WTC11 (cell line): ENCODE measurements around the gene TMEM214. TPM values are rescaled to one million over a fixed set of nuclear protein-coding genes. Genes with fewer than 3 reads are reported as not detected.

Source experiments
- ATAC-seq: fragments of 200-7000 bp; cut with Tn5 transposase; 2 replicates; pipeline ENCODE4 v1.10.0; 2021; ENCODE audit warnings: mild to moderate bottlenecking, moderate library complexity
- CTCF ChIA-PET: fragments of 300-600 bp; sonication (Branson Sonifier 250); formaldehyde crosslinking; loops from one replicate; lab custom pipeline; 2021; ENCODE audit warnings: antibody characterized with exemption; lab: Charles Lee
- POLR2A ChIA-PET: fragments of 350-600 bp; sonication (Branson Sonifier 250); formaldehyde crosslinking; loops from one replicate; lab custom pipeline; 2021; ENCODE audit warnings: antibody characterized with exemption; lab: Charles Lee
- DNase-seq: peaks from one replicate; pipeline ENCODE4 v3.0.0; 2021; ENCODE audit warnings: low spot score
- H3K27ac Mint-ChIP-seq: 2 replicates; pipeline ENCODE4 v1.8.0; 2021; ENCODE audit warnings: mixed read lengths
- H3K27me3 Mint-ChIP-seq: 2 replicates; pipeline ENCODE4 v1.8.0; 2021; ENCODE audit warnings: low read depth, mild to moderate bottlenecking, moderate library complexity, mixed read lengths
- H3K36me3 Mint-ChIP-seq: 2 replicates; pipeline ENCODE4 v1.8.0; 2021; ENCODE audit warnings: mixed read lengths
- H3K4me1 Mint-ChIP-seq: 2 replicates; pipeline ENCODE4 v1.8.0; 2022; ENCODE audit warnings: mixed read lengths
- H3K4me3 Mint-ChIP-seq: 2 replicates; pipeline ENCODE4 v1.8.0; 2021; ENCODE audit warnings: mild to moderate bottlenecking, moderate library complexity, mixed read lengths
- H3K9me3 Mint-ChIP-seq: 2 replicates; pipeline ENCODE4 v1.8.0; 2021; ENCODE audit warnings: mixed read lengths
- CREM ChIP-seq: sonication (generic); formaldehyde crosslinking; IDR thresholded peaks from 2 replicates; pipeline ENCODE4 v1.8.1; 2022; ENCODE audit warnings: mild to moderate bottlenecking, missing genetic modification reagents, moderate library complexity
- ESRRA ChIP-seq: sonication (generic); formaldehyde crosslinking; IDR thresholded peaks from 2 replicates; pipeline ENCODE4 v1.8.1; 2022; ENCODE audit warnings: mild to moderate bottlenecking, missing genetic modification reagents, borderline replicate concordance
- ETV6 ChIP-seq: sonication (generic); formaldehyde crosslinking; IDR thresholded peaks from 2 replicates; pipeline ENCODE4 v1.8.1; 2022; ENCODE audit warnings: mild to moderate bottlenecking, missing genetic modification reagents
- FOXJ3 ChIP-seq: sonication (generic); formaldehyde crosslinking; IDR thresholded peaks from 2 replicates; pipeline ENCODE4 v1.9.0; 2021; ENCODE audit warnings: missing genetic modification reagents, mild to moderate bottlenecking, borderline replicate concordance
- GRHL2 ChIP-seq: fragments of 250-450 bp; sonication (Bioruptor Pico); IDR thresholded peaks from 2 replicates; pipeline ENCODE4 v1.8.0; 2022; ENCODE audit warnings: mild to moderate bottlenecking, moderate library complexity; ENCODE audit not compliant: insufficient replicate concordance, severe bottlenecking
- GTF2I ChIP-seq: fragments of 250-450 bp; sonication (Bioruptor Pico); conservative IDR thresholded peaks from 2 replicates; pipeline ENCODE4 v1.4.0; 2021; ENCODE audit warnings: mild to moderate bottlenecking
- HMGA2 ChIP-seq: fragments of 250-450 bp; sonication (Bioruptor Pico); IDR thresholded peaks from 2 replicates; pipeline ENCODE4 v1.4.0; 2021; ENCODE audit warnings: mild to moderate bottlenecking, moderate library complexity
- IRF2 ChIP-seq: sonication (generic); formaldehyde crosslinking; IDR thresholded peaks from 2 replicates; pipeline ENCODE4 v1.8.0; 2022; ENCODE audit warnings: low read depth, missing genetic modification reagents, borderline replicate concordance
- MXD4 ChIP-seq: fragments of 250-450 bp; sonication (Bioruptor Pico); IDR thresholded peaks from 2 replicates; pipeline ENCODE4 v1.8.0; 2021; ENCODE audit warnings: mild to moderate bottlenecking, moderate library complexity, borderline replicate concordance
- NR1H2 ChIP-seq: sonication (generic); formaldehyde crosslinking; IDR thresholded peaks from 2 replicates; pipeline ENCODE4 v1.9.0; 2021; ENCODE audit warnings: mild to moderate bottlenecking, moderate library complexity, missing genetic modification reagents
- SOX15 ChIP-seq: fragments of 250-450 bp; sonication (Bioruptor Pico); IDR thresholded peaks from 2 replicates; pipeline ENCODE4 v1.9.0; 2021; ENCODE audit warnings: mild to moderate bottlenecking
- TP53 ChIP-seq: sonication (generic); formaldehyde crosslinking; IDR thresholded peaks from 2 replicates; pipeline ENCODE4 v1.8.1; 2023; ENCODE audit warnings: mild to moderate bottlenecking, missing genetic modification reagents
- ZNF423 ChIP-seq: fragments of 250-450 bp; sonication (Bioruptor Pico); IDR thresholded peaks from 2 replicates; pipeline ENCODE4 v2.1.2; 2022; ENCODE audit warnings: mild to moderate bottlenecking, moderate library complexity
- total RNA-seq: library from RNA; stranded (reverse); gene quantifications from 3 replicates; pipeline ENCODE4 v1.2.3, GENCODE V29; 2021
- TF ChIP-seq, protein P1 (sequence below): sonication (generic); formaldehyde crosslinking; IDR thresholded peaks from 2 replicates; pipeline ENCODE4 v1.8.0; 2023; ENCODE audit warnings: mild to moderate bottlenecking, missing genetic modification reagents
- TF ChIP-seq, protein P2 (sequence below): fragments of 250-450 bp; sonication (Bioruptor Pico); IDR thresholded peaks from 2 replicates; pipeline ENCODE4 v1.8.0; 2021; ENCODE audit warnings: mild to moderate bottlenecking
- TF ChIP-seq, protein P3 (sequence below): sonication (generic); formaldehyde crosslinking; IDR thresholded peaks from 2 replicates; pipeline ENCODE4 v1.8.0; 2023; ENCODE audit warnings: missing genetic modification reagents, mild to moderate bottlenecking, borderline replicate concordance
- TF ChIP-seq, protein P4 (sequence below): sonication (generic); formaldehyde crosslinking; IDR thresholded peaks from 2 replicates; pipeline ENCODE4 v1.8.1; 2023; ENCODE audit warnings: mild to moderate bottlenecking, missing genetic modification reagents

TMEM214 gene
- total RNA-seq, 1 experiment from 2014 or later = 57.1 TPM

DNA sequence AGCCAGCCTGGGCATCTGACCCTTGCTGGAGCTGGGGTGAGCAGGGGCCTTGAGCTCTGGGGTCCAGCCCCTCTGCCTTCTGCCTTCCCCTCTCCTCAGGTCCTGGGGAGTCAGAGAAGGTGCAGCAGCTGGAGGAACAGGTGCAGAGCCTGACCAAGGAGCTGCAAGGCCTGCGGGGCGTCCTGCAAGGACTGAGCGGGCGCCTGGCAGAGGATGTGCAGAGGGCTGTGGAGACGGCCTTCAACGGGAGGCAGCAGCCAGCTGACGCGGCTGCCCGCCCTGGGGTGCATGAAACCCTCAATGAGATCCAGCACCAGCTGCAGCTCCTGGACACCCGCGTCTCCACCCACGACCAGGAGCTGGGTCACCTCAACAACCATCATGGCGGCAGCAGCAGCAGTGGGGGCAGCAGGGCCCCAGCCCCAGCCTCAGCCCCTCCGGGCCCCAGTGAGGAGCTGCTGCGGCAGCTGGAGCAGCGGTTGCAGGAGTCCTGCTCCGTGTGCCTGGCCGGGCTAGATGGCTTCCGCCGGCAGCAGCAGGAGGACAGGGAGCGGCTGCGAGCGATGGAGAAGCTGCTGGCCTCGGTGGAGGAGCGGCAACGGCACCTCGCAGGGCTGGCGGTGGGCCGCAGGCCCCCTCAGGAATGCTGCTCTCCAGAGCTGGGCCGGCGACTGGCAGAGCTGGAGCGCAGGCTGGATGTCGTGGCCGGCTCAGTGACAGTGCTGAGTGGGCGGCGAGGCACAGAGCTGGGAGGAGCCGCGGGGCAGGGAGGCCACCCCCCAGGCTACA lies 49.4 kb downstream of the TMEM214 start:
- TF ChIP-seq HMGA2 (no peak), GTF2I (CRISPR knock-in tag) (no peak), NR1H2 (CRISPR knock-in tag) (no peak), MXD4 (CRISPR knock-in tag) (no peak), FOXJ3 (CRISPR knock-in tag) (no peak), ZNF423 (CRISPR knock-in tag) (no peak), GRHL2 (CRISPR knock-in tag) (no peak), IRF2 (CRISPR knock-in tag) (no peak), CREM (CRISPR knock-in tag) (no peak), ESRRA (CRISPR knock-in tag) (no peak), TP53 (CRISPR knock-in tag) (no peak), SOX15 (CRISPR knock-in tag) (no peak), ETV6 (CRISPR knock-in tag) (no peak)
- TF ChIP-seq, protein P1, sequence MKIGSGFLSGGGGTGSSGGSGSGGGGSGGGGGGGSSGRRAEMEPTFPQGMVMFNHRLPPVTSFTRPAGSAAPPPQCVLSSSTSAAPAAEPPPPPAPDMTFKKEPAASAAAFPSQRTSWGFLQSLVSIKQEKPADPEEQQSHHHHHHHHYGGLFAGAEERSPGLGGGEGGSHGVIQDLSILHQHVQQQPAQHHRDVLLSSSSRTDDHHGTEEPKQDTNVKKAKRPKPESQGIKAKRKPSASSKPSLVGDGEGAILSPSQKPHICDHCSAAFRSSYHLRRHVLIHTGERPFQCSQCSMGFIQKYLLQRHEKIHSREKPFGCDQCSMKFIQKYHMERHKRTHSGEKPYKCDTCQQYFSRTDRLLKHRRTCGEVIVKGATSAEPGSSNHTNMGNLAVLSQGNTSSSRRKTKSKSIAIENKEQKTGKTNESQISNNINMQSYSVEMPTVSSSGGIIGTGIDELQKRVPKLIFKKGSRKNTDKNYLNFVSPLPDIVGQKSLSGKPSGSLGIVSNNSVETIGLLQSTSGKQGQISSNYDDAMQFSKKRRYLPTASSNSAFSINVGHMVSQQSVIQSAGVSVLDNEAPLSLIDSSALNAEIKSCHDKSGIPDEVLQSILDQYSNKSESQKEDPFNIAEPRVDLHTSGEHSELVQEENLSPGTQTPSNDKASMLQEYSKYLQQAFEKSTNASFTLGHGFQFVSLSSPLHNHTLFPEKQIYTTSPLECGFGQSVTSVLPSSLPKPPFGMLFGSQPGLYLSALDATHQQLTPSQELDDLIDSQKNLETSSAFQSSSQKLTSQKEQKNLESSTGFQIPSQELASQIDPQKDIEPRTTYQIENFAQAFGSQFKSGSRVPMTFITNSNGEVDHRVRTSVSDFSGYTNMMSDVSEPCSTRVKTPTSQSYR = no peak
- TF ChIP-seq, protein P2, sequence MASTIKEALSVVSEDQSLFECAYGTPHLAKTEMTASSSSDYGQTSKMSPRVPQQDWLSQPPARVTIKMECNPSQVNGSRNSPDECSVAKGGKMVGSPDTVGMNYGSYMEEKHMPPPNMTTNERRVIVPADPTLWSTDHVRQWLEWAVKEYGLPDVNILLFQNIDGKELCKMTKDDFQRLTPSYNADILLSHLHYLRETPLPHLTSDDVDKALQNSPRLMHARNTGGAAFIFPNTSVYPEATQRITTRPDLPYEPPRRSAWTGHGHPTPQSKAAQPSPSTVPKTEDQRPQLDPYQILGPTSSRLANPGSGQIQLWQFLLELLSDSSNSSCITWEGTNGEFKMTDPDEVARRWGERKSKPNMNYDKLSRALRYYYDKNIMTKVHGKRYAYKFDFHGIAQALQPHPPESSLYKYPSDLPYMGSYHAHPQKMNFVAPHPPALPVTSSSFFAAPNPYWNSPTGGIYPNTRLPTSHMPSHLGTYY (CRISPR knock-in tag) = no peak
- TF ChIP-seq, protein P3, sequence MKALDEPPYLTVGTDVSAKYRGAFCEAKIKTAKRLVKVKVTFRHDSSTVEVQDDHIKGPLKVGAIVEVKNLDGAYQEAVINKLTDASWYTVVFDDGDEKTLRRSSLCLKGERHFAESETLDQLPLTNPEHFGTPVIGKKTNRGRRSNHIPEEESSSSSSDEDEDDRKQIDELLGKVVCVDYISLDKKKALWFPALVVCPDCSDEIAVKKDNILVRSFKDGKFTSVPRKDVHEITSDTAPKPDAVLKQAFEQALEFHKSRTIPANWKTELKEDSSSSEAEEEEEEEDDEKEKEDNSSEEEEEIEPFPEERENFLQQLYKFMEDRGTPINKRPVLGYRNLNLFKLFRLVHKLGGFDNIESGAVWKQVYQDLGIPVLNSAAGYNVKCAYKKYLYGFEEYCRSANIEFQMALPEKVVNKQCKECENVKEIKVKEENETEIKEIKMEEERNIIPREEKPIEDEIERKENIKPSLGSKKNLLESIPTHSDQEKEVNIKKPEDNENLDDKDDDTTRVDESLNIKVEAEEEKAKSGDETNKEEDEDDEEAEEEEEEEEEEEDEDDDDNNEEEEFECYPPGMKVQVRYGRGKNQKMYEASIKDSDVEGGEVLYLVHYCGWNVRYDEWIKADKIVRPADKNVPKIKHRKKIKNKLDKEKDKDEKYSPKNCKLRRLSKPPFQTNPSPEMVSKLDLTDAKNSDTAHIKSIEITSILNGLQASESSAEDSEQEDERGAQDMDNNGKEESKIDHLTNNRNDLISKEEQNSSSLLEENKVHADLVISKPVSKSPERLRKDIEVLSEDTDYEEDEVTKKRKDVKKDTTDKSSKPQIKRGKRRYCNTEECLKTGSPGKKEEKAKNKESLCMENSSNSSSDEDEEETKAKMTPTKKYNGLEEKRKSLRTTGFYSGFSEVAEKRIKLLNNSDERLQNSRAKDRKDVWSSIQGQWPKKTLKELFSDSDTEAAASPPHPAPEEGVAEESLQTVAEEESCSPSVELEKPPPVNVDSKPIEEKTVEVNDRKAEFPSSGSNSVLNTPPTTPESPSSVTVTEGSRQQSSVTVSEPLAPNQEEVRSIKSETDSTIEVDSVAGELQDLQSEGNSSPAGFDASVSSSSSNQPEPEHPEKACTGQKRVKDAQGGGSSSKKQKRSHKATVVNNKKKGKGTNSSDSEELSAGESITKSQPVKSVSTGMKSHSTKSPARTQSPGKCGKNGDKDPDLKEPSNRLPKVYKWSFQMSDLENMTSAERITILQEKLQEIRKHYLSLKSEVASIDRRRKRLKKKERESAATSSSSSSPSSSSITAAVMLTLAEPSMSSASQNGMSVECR (CRISPR knock-in tag) = no peak
- TF ChIP-seq, protein P4, sequence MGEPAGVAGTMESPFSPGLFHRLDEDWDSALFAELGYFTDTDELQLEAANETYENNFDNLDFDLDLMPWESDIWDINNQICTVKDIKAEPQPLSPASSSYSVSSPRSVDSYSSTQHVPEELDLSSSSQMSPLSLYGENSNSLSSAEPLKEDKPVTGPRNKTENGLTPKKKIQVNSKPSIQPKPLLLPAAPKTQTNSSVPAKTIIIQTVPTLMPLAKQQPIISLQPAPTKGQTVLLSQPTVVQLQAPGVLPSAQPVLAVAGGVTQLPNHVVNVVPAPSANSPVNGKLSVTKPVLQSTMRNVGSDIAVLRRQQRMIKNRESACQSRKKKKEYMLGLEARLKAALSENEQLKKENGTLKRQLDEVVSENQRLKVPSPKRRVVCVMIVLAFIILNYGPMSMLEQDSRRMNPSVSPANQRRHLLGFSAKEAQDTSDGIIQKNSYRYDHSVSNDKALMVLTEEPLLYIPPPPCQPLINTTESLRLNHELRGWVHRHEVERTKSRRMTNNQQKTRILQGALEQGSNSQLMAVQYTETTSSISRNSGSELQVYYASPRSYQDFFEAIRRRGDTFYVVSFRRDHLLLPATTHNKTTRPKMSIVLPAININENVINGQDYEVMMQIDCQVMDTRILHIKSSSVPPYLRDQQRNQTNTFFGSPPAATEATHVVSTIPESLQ (CRISPR knock-in tag) = no peak
- no peak for ATAC-seq
- no peak overlapping the region for H3K4me3 Mint-ChIP-seq
- H3K27me3 Mint-ChIP-seq = peaks cover 19% of the 10 kb centered on the region
- no peaks in the 10 kb centered on the region for H3K9me3 Mint-ChIP-seq
- H3K27ac Mint-ChIP-seq = no peak overlapping the region
- CTCF ChIA-PET = interaction anchor here (0.6 to 6.4 kb wide), 5 partner anchors 9 to 219 kb away, joined by 3 to 50 read pairs (median 4); partner anchors contain the start of genes AGBL5 and OST4
- DNase-seq = no peak
- H3K36me3 Mint-ChIP-seq = no peaks in the 10 kb centered on the region
- POLR2A ChIA-PET = interaction anchor here (0.5 to 2.6 kb wide), 2 partner anchors 10 to 248 kb away, joined by 6 to 11 read pairs; partner anchors contain the start of gene OST4
- peaks cover 29% of the 10 kb centered on the region for H3K4me1 Mint-ChIP-seq
